Urinary bladder (tissue), 4 donors: ENCODE measurements around the gene FAM90A1. TPM values are rescaled to one million over a fixed set of nuclear protein-coding genes. Genes with fewer than 3 reads are reported as not detected.
"Not testable (repeated sequence)": the region's sequence is repeated elsewhere in the genome, so short reads cannot be mapped to it uniquely, and the experiment has no call there.

Source experiments
- DNase-seq: peaks from one replicate; pipeline ENCODE4 v3.0.0-alpha.2; 2015; ENCODE audit errors: extremely low spot score
- H3K27ac ChIP-seq: one replicate; pipeline ENCODE4 v1.5.1; 2013; ENCODE audit warnings: low read depth, mild to moderate bottlenecking, moderate library complexity
- H3K36me3 ChIP-seq: one replicate; pipeline ENCODE4 v1.6.1; 2013; ENCODE audit warnings: mild to moderate bottlenecking, moderate library complexity; ENCODE audit not compliant: insufficient read depth
- H3K4me1 ChIP-seq: one replicate; pipeline ENCODE4 v1.6.1; 2013; ENCODE audit warnings: mild to moderate bottlenecking, moderate library complexity; ENCODE audit not compliant: insufficient read depth
- H3K4me3 ChIP-seq: one replicate; pipeline ENCODE4 v1.5.1; 2013; ENCODE audit warnings: low read depth, low read length
- WGBS: extraction: QIAGEN DNeasy Blood & Tissue Kit; methylation state at CpG from one replicate; pipeline ENCODE4 v1.1.7; 2013; 5-methylcytosine and 5-hydroxymethylcytosine counted together
- polyA plus RNA-seq: library from polyadenylated mRNA; stranded (reverse); fragments of 200-250 nt; gene quantifications from one replicate; pipeline ENCODE4 v1.2.3, GENCODE V29; 2013
- total RNA-seq: library from RNA; depleted of rRNA; stranded (reverse); fragments of >200 nt; gene quantifications from one replicate; pipeline ENCODE4 v1.2.3, GENCODE V29; 2014
- donor health status: healthy with polysubstance abuse.
- donor health status: healthy.

FAM90A1 gene
- total and polyA plus RNA-seq, 2 donors = 0.16 TPM; not detected in 1

GRCh38 chr12:8241917-8242621 lies 14.7 kb upstream of the FAM90A1 start:
- 4% methylated on average over 19 of the region's 20 CpGs for WGBS
- H3K4me1 ChIP-seq, H3K27ac ChIP-seq, H3K36me3 ChIP-seq, DNase-seq: not testable (repeated sequence)
- peak overlapping the region; percentile 51 for H3K4me3 ChIP-seq

- H3K4me3 ChIP-seq, H3K4me1 ChIP-seq, H3K27ac ChIP-seq, DNase-seq, H3K36me3 ChIP-seq: not testable (repeated sequence)
- WGBS = 77% methylated on average over 13 of the region's 13 CpGs
Measured at GRCh38 chr12:8240340-8241114, 13.1 kb upstream of the FAM90A1 start.

- not testable (repeated sequence) for H3K27ac ChIP-seq, H3K4me3 ChIP-seq, H3K4me1 ChIP-seq, H3K36me3 ChIP-seq, DNase-seq
- WGBS = 55% methylated on average over 12 of the region's 12 CpGs
Measured at GRCh38 chr12:8237031-8237430, 9.6 kb upstream of the FAM90A1 start.

GRCh38 chr12:8235316-8236157 lies 8.1 kb upstream of the FAM90A1 start:
- not testable (repeated sequence) for H3K4me1 ChIP-seq, H3K4me3 ChIP-seq, H3K27ac ChIP-seq, DNase-seq, H3K36me3 ChIP-seq
- WGBS = 93% methylated on average over 26 of the region's 26 CpGs

- H3K36me3 ChIP-seq, DNase-seq, H3K4me3 ChIP-seq, H3K27ac ChIP-seq, H3K4me1 ChIP-seq: not testable (repeated sequence)
- WGBS = 82% methylated on average over 7 of the region's 7 CpGs
Measured at GRCh38 chr12:8234746-8235145, 7.3 kb upstream of the FAM90A1 start.

GRCh38 chr12:8233935-8234495 lies 6.6 kb upstream of the FAM90A1 start:
- not testable (repeated sequence) for DNase-seq, H3K4me1 ChIP-seq, H3K36me3 ChIP-seq, H3K4me3 ChIP-seq, H3K27ac ChIP-seq
- 65% methylated on average over 20 of the region's 20 CpGs for WGBS

GRCh38 chr12:8233300-8233855 lies 6.0 kb upstream of the FAM90A1 start:
- DNase-seq, H3K36me3 ChIP-seq, H3K27ac ChIP-seq, H3K4me1 ChIP-seq, H3K4me3 ChIP-seq: not testable (repeated sequence)
- WGBS = 87% methylated on average over 14 of the region's 14 CpGs

GRCh38 chr12:8231666-8232608 lies 4.5 kb upstream of the FAM90A1 start:
- H3K4me3 ChIP-seq, H3K27ac ChIP-seq, DNase-seq, H3K36me3 ChIP-seq, H3K4me1 ChIP-seq: not testable (repeated sequence)
- WGBS = 25% methylated on average over 22 of the region's 22 CpGs

- 39% methylated on average over 3 of the region's 5 CpGs for WGBS
- H3K27ac ChIP-seq, H3K4me3 ChIP-seq, H3K36me3 ChIP-seq, H3K4me1 ChIP-seq, DNase-seq: not testable (repeated sequence)
Measured at GRCh38 chr12:8231049-8231448, 3.6 kb upstream of the FAM90A1 start.

- 54% methylated on average over 7 of the region's 7 CpGs for WGBS
- not testable (repeated sequence) for DNase-seq, H3K27ac ChIP-seq, H3K36me3 ChIP-seq, H3K4me1 ChIP-seq, H3K4me3 ChIP-seq
Measured at GRCh38 chr12:8229486-8229885, 2.1 kb upstream of the FAM90A1 start.

- not testable (repeated sequence) for H3K4me1 ChIP-seq, H3K27ac ChIP-seq, H3K4me3 ChIP-seq, DNase-seq, H3K36me3 ChIP-seq
- 94% methylated on average over 11 of the region's 11 CpGs for WGBS
Measured at GRCh38 chr12:8228607-8229006, 1.2 kb upstream of the FAM90A1 start.

GRCh38 chr12:8227732-8228077 lies 287 bp upstream of the FAM90A1 start:
- not testable (repeated sequence) for H3K4me1 ChIP-seq, H3K27ac ChIP-seq, H3K36me3 ChIP-seq, DNase-seq
- H3K4me3 ChIP-seq = peak overlapping the region; percentile 9
- 43% methylated on average over 7 of the region's 7 CpGs for WGBS
